Activated T-cell treated with anti-CD3 and anti-CD28 coated beads, Interleukin-2, amount 50 U/mL, for 4 hours (primary cell): ENCODE measurements around the gene SRSF6. TPM values are rescaled to one million over a fixed set of nuclear protein-coding genes. Genes with fewer than 3 reads are reported as not detected.
A peak's percentile ranks its signal among the peaks of the same experiment; 100 is the strongest.

Source experiments
- ATAC-seq, 2 donors: fragments of 200-7000 bp; cut with Tn5 transposase; one replicate each; pipeline ENCODE4 v1.10.0; 2021
- DNase-seq: peaks from one replicate; pipeline ENCODE4 v3.0.0-alpha.2; 2020
- H3K27me3 Mint-ChIP-seq: one replicate; pipeline ENCODE4 v1.8.0; 2021; ENCODE audit warnings: low read depth, mixed read lengths
- H3K36me3 Mint-ChIP-seq: one replicate; pipeline ENCODE4 v1.8.0; 2022; ENCODE audit warnings: mixed read lengths; ENCODE audit not compliant: insufficient read depth
- H3K4me1 Mint-ChIP-seq: one replicate; pipeline ENCODE4 v1.8.0; 2021; ENCODE audit warnings: low read depth, mixed read lengths
- H3K4me3 Mint-ChIP-seq: one replicate; pipeline ENCODE4 v1.8.0; 2021; ENCODE audit warnings: mild to moderate bottlenecking, moderate library complexity, mixed read lengths
- H3K9me3 Mint-ChIP-seq: one replicate; pipeline ENCODE4 v1.8.0; 2021; ENCODE audit warnings: mixed read lengths
- total RNA-seq, 3 donors: library from RNA; stranded (reverse); gene quantifications; one replicate each; pipeline ENCODE4 v1.2.1, GENCODE V29; 2021

The SRSF6 gene
- total RNA-seq, 3 donors from 2014 or later, result 280 to 299 (median 287) TPM

GRCh38 chr20:43459022-43459942, 1.6 kb downstream of the SRSF6 start:
- H3K4me1 Mint-ChIP-seq, result peaks cover 44% of the 10 kb centered on the region
- H3K9me3 Mint-ChIP-seq, result no peaks in the 10 kb centered on the region
- peak overlapping the region; percentile 91 for H3K4me3 Mint-ChIP-seq

DNA sequence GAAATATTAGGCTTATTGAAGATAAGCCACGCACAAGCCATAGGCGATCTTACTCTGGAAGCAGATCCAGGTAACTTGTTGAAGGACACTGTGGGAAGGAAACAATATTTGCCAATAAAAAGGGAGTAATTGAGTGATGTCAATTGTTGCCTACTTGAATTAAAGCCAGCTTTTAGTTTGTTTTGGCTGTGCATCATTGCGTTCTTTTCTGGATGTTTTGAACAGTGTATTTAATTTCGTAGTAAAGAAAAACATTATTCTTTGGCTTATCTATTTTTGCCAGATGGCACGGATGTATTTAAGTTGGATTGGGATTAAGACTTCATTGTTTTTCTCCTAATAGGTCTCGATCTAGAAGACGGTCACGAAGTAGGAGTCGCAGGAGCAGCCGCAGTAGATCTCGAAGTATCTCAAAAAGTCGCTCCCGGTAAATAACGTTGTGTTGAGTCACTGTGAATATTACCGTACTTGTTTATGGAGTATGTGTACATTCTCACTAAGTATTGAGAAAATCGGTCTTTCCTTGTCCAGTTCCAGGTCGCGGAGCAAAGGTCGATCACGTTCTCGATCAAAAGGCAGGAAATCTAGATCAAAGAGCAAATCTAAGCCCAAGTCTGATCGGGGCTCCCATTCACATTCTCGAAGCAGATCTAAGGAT, 2.6 kb downstream of the SRSF6 start:
- no peaks in the 10 kb centered on the region for H3K9me3 Mint-ChIP-seq
- DNase-seq (no peak), ATAC-seq (no peak)
- peaks cover 51% of the 10 kb centered on the region for H3K36me3 Mint-ChIP-seq
- H3K27me3 Mint-ChIP-seq, result peaks cover 1% of the 10 kb centered on the region
- peak overlapping the region; percentile 91 for H3K4me3 Mint-ChIP-seq
- peaks cover 44% of the 10 kb centered on the region for H3K4me1 Mint-ChIP-seq

More at GRCh38 chr20:43459022-43459942, 1.6 kb downstream of the SRSF6 start:
- Mint-ChIP-seq H3K36me3 (peaks cover 43% of the 10 kb centered on the region), H3K27me3 (peaks cover 2% of the 10 kb centered on the region)
- no peak for DNase-seq
- ATAC-seq, result no peak

DNA sequence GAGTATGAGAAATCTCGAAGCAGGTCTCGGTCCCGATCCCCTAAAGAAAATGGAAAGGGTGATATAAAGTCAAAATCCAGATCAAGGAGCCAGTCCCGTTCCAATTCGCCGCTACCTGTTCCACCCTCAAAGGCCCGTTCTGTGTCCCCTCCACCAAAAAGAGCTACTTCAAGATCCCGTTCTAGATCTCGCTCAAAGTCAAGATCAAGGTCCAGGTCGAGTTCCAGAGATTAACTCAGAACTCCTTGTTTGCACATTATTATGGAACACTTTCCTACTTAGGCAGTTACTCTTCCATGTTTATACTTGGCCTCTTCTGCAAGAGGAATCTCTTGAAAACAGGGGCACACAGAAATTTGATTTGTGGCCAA, 3.1 kb downstream of the SRSF6 start:
- DNase-seq (no peak), ATAC-seq (no peak)
- peaks cover 44% of the 10 kb centered on the region for H3K4me1 Mint-ChIP-seq
- no peaks in the 10 kb centered on the region for H3K9me3 Mint-ChIP-seq
- H3K27me3 Mint-ChIP-seq, result peaks cover 1% of the 10 kb centered on the region
- H3K36me3 Mint-ChIP-seq, result peaks cover 54% of the 10 kb centered on the region
- peak overlapping the region; percentile 91 for H3K4me3 Mint-ChIP-seq

DNA sequence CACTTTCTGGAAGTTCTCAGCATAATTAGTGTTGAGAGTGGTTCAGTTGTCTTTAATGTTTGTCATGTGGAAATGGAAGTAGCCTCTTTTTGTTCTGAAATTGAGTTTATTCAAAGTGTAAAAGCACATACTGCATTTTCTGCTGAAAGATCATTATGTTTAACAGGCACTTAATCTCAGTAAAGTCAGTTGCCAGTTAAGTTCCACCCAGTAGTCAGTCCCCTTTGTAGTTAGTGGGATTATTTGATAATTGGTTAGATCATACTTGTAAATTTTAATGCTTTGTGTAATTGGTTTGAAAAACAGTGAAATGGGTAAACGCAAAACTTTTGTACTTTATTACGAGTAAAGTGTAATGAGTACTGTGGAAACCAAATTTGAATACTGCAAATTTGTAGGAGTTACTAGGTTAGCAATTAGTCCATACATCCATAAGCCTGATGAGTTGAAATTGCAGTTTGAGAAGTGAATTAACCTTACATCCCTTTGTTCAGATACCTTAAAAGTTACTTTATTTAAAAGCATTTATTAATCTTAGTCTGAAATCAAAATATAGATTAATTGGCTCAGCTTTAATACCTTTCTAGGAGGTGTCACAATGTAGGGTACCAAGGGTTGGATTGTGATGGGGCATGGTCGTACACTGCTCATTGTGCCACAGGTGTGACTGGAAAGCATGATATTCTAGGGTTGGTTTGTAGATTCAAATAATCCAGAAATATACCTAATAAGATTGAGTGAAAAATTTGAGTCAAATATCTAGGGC, 4.4 kb downstream of the SRSF6 start:
- no peak for ATAC-seq
- Mint-ChIP-seq H3K27me3 (no peaks in the 10 kb centered on the region), H3K4me1 (peaks cover 40% of the 10 kb centered on the region), H3K36me3 (peaks cover 63% of the 10 kb centered on the region), H3K4me3 (no peak overlapping the region), H3K9me3 (no peaks in the 10 kb centered on the region)
- no peak for DNase-seq

GRCh38 chr20:43462660-43463526, 5.2 kb downstream of the SRSF6 start:
- DNase-seq (no peak), ATAC-seq (no peak)
- Mint-ChIP-seq H3K27me3 (no peaks in the 10 kb centered on the region), H3K9me3 (no peaks in the 10 kb centered on the region), H3K4me1 (peaks cover 40% of the 10 kb centered on the region), H3K4me3 (no peak overlapping the region), H3K36me3 (peaks cover 64% of the 10 kb centered on the region)

GRCh38 chr20:43463527-43464218, 6.0 kb downstream of the SRSF6 start:
- ATAC-seq, result no peak
- no peaks in the 10 kb centered on the region for H3K9me3 Mint-ChIP-seq
- H3K4me3 Mint-ChIP-seq, result no peak overlapping the region
- no peak for DNase-seq
- H3K4me1 Mint-ChIP-seq, result peaks cover 40% of the 10 kb centered on the region
- no peaks in the 10 kb centered on the region for H3K27me3 Mint-ChIP-seq
- peaks cover 64% of the 10 kb centered on the region for H3K36me3 Mint-ChIP-seq

GRCh38 chr20:43464219-43464790, 6.6 kb downstream of the SRSF6 start:
- DNase-seq (no peak), ATAC-seq (no peak)
- Mint-ChIP-seq H3K36me3 (peaks cover 60% of the 10 kb centered on the region), H3K4me3 (no peak overlapping the region), H3K9me3 (no peaks in the 10 kb centered on the region), H3K27me3 (no peaks in the 10 kb centered on the region), H3K4me1 (peaks cover 40% of the 10 kb centered on the region)

DNA sequence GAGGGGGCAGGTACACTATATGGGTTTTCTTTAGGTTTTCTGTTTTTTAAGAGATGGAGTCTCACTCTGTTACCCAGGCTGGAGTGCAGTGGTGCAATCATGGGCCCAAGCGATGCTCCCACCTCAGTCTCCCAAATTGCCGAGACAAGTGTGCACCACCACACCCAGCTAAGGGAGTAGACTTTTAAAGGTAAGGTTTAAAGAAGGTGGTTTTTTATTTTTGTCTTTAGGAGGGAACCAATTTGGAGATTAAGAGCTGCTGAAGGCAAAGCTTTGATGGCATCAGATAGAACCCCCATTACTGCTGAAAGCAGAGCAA, 7.9 kb downstream of the SRSF6 start:
- H3K4me3 Mint-ChIP-seq, result no peak overlapping the region
- DNase-seq (no peak), ATAC-seq (peak; percentile 3 to 11)
- peaks cover 31% of the 10 kb centered on the region for H3K4me1 Mint-ChIP-seq
- no peaks in the 10 kb centered on the region for H3K27me3 Mint-ChIP-seq
- peaks cover 57% of the 10 kb centered on the region for H3K36me3 Mint-ChIP-seq
- no peaks in the 10 kb centered on the region for H3K9me3 Mint-ChIP-seq

DNA sequence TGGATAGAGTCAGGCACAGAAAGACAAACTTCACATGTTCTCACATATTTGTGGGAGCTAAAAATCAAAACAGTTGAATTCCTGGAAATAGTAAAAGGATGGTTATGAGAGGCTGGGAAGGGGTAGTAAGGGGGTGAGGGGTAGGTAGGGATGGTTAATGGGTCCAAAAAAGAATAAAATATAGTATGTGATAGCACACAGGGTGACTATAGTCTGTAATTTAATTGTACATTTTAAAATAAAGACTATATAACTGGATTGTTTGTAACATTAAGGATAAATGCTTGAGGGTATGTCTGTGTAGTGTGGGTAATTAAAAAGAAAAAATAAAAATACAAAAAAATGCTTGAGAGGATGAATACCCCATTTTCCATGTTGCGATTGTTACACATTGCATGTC, 9.9 kb downstream of the SRSF6 start:
- no peak for ATAC-seq

DNA sequence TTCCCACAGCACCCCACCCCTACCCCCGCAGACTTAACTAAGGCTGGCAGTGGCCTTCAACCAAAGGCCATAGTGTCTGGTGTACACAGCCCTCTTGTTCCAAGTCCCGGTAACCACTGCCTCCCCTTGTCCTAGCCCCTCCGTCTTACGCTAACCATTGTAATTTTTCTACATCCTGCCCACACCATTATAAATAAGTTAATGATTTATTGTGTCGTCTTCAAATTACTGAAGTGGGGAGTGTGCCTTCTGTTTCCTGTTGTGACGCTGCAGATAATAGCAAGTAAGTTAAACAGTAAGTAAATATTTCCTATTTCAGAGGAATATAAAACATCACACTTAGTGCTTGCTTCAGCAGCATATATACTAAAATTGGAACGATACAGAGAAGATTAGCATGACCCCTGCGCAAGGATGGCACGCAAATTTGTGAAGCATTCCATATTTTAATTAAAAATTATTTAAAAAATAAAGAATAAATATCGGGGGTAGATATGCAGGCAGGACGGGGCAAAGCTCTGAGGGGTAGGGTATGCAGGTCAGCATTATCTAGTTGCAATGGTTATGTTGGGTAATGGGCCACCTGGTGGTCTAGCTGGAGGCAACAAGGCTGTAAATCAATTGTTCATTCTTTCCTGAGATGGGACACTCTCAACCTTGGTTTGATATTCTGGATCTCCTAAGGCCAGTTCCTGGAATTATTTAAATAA, 15.1 kb downstream of the SRSF6 start:
- Mint-ChIP-seq H3K4me3 (no peak overlapping the region), H3K9me3 (no peaks in the 10 kb centered on the region), H3K36me3 (peaks cover 9% of the 10 kb centered on the region), H3K27me3 (peaks cover 2% of the 10 kb centered on the region), H3K4me1 (peaks cover 2% of the 10 kb centered on the region)
- DNase-seq (no peak), ATAC-seq (no peak)

More for the DNA sequence above, 9.9 kb downstream of the SRSF6 start:
- Mint-ChIP-seq H3K4me3 (no peak overlapping the region), H3K4me1 (peaks cover 19% of the 10 kb centered on the region), H3K9me3 (no peaks in the 10 kb centered on the region), H3K27me3 (no peaks in the 10 kb centered on the region), H3K36me3 (peaks cover 43% of the 10 kb centered on the region)
- no peak for DNase-seq

DNA sequence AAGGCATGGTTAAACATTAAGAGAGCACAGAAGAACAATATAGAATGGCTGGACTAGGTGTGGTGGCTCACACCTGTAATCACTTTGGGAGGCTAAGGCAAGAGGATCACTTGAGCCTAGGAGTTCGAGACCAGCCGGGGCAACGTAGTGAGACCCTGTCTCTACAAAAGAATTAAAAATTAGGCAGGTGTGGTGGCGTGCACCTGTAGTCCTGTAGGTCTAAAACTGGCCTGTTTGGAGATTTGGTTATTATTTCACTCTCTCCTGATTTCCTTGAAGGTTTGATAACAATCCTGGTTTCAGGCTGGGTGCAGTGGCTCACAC, 15.6 kb downstream of the SRSF6 start:
- H3K4me1 Mint-ChIP-seq, result peaks cover 2% of the 10 kb centered on the region
- no peaks in the 10 kb centered on the region for H3K9me3 Mint-ChIP-seq
- H3K4me3 Mint-ChIP-seq, result no peak overlapping the region
- peaks cover 2% of the 10 kb centered on the region for H3K27me3 Mint-ChIP-seq
- no peak for ATAC-seq
- no peak for DNase-seq
- H3K36me3 Mint-ChIP-seq, result peaks cover 9% of the 10 kb centered on the region

GRCh38 chr20:43477193-43477592, 19.5 kb downstream of the SRSF6 start:
- H3K27me3 Mint-ChIP-seq, result peaks cover 2% of the 10 kb centered on the region
- no peak overlapping the region for H3K4me3 Mint-ChIP-seq
- ATAC-seq (no peak), DNase-seq (no peak)
- H3K4me1 Mint-ChIP-seq, result no peaks in the 10 kb centered on the region
- no peaks in the 10 kb centered on the region for H3K9me3 Mint-ChIP-seq
- H3K36me3 Mint-ChIP-seq, result no peaks in the 10 kb centered on the region

- peaks cover 2% of the 10 kb centered on the region for H3K27me3 Mint-ChIP-seq
- H3K36me3 Mint-ChIP-seq, result no peaks in the 10 kb centered on the region
- H3K4me1 Mint-ChIP-seq, result no peaks in the 10 kb centered on the region
- no peak overlapping the region for H3K4me3 Mint-ChIP-seq
- DNase-seq (no peak), ATAC-seq (no peak)
- H3K9me3 Mint-ChIP-seq, result no peaks in the 10 kb centered on the region
These were observed 19.9 kb downstream of the SRSF6 start for GRCh38 chr20:43477619-43478018.
